ENCODE measurements around the gene LMAN1.
A peak's percentile ranks its signal among the peaks of the same experiment; 100 is the strongest.

LMAN1 gene

DNA sequence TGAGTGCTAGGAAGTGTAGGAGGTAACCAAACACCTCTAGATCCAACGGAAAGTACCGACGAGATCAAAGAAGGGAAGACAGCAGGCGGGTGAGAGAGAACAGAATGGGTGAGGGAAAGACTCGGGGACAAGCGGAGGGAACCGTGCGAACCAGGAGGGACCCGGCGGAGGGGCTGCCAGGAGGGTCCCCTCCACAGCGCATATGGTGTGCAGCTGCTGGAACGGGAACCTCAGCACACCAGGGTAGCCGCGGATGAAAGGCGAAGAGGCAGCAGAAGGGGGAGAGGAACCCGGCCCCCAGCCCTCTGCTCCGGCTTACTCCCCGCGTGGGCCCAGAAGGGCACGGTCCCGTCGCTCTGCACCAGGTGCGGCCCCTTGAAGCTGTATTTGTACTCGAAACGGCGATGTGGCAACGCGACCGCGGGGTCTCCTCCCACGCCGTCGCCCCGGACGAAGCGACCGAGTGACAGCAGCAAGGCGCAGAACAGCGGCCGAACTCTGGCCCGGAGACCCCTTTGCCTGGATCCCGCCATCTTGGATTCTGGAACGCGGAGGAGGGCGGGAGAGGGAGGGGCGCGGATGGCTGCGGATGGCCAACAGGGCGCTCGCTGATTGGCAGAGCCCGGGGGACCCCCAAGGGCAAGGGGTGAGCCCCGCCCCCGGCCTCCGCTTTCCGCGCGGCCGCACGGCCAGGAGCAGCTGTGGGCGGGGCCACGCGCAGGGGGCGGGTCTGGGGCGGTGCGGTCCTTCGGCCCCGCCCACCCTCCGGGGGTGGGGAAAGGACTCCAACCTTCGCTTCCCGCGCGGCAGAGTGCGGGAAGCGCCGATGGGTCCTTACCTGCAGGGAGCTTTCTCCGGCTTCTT lies at the start of gene LMAN1:
TSS of gene LMAN1 (minus strand) at position 554 of the 864 bp plus-strand sequence. CDS start at position 533, 21 bp downstream.
- DNase-seq (ENCODE audit: low read depth): peak; percentile 89

- DNase-seq (ENCODE audit: low read depth): peak; percentile 55
Measured at GRCh38 chr18:59402432-59403090, 43.5 kb upstream of the LMAN1 start.

- no peak for DNase-seq (ENCODE audit: low read depth)
Measured at GRCh38 chr18:59400407-59400806, 41.3 kb upstream of the LMAN1 start.

GRCh38 chr18:59395226-59396175 lies 36.4 kb upstream of the LMAN1 start:
- DNase-seq (ENCODE audit: low read depth): no peak

DNA sequence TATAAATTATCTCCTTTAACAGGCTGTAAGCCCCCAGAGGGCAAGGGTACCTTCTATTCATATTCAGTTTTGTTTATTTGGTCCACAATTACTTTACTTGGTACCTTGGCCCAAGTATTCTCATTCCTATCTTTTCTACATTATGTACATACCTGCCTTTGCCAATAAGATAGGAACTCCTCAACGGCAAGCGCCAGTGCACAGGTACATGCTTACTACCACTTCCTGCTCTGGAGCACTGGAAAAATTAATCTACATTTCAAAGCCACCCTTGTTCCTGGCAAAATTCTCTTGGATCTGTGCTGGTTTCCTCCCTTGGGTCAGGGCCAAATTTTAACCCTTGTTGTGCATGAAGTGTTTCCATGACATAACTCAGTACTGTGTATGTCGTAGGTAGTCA lies 34.3 kb upstream of the LMAN1 start:
- DNase-seq (ENCODE audit: low read depth): no peak

- no peak for DNase-seq (ENCODE audit: low read depth)
Measured at GRCh38 chr18:59388817-59389216, 29.8 kb upstream of the LMAN1 start.

DNA sequence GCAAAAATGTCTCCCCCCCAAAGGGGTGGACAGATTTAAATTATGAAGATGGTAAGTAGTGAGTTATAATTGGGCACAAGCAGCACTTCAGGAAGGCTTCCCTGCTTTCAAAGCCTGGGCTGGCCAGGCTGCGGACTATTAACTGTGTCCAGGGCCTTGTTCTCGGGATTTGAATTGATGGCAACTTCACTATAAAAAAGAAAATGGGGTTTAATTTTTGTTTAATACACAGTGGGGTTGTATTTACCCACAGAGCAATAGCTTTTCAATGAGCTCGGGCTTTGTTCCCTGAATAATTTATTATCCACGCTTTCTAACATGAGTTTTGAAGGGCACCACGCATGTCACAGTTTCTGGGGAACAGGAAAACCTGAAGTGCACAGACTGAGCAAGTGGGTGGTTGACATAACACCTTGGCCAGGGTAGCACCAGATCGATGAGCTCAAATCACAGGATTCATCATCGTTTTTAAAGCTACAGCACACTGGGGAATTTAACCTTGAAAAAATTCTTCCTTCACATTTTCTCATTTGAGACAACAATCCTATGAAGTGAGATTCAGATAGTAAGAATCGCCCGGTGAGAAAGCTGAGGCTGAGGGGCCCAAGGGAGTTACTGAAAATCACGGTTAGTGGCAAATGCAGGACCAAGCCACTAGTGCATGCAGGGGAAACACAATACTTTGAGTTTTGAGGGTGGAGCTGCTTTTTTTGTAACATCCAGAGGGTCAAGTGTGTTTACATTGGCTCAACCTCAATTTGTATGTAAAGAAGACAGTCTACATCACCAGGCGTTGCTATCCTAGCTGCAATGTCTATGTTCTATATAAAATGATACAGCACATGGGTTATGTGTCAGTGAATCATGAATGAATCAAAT lies 28.9 kb upstream of the LMAN1 start:
- no peak for DNase-seq (ENCODE audit: low read depth)

GRCh38 chr18:59386909-59387686 lies 28.0 kb upstream of the LMAN1 start:
- no peak for DNase-seq (ENCODE audit: low read depth)

DNA sequence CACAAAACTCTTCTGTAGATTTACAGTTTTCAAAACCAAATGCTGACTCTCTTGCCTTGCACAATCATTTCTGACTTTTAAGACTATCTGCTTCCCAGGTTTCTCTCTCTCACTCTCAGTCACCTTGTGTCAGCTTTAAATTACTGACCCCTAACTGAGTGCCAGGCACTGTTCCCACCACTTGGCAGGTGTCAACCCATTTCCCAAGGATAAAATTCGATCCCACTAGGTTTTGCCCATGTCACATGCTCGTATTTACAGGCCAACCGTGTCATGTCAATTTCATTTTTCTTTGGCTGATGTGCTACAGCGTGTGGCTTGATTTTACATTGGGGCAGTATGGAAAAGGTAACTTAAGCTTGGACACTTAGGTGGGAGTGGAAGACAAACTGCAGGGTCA lies 26.1 kb upstream of the LMAN1 start:
- no peak for DNase-seq (ENCODE audit: low read depth)

GRCh38 chr18:59383851-59384250 lies 24.8 kb upstream of the LMAN1 start:
- DNase-seq (ENCODE audit: low read depth): no peak

GRCh38 chr18:59382383-59382782 lies 23.3 kb upstream of the LMAN1 start:
- DNase-seq (ENCODE audit: low read depth): no peak

- no peak for DNase-seq (ENCODE audit: low read depth)
Measured at GRCh38 chr18:59381949-59382348, 22.9 kb upstream of the LMAN1 start.

- DNase-seq (ENCODE audit: low read depth): no peak
Measured at GRCh38 chr18:59380706-59381105, 21.6 kb upstream of the LMAN1 start.

DNA sequence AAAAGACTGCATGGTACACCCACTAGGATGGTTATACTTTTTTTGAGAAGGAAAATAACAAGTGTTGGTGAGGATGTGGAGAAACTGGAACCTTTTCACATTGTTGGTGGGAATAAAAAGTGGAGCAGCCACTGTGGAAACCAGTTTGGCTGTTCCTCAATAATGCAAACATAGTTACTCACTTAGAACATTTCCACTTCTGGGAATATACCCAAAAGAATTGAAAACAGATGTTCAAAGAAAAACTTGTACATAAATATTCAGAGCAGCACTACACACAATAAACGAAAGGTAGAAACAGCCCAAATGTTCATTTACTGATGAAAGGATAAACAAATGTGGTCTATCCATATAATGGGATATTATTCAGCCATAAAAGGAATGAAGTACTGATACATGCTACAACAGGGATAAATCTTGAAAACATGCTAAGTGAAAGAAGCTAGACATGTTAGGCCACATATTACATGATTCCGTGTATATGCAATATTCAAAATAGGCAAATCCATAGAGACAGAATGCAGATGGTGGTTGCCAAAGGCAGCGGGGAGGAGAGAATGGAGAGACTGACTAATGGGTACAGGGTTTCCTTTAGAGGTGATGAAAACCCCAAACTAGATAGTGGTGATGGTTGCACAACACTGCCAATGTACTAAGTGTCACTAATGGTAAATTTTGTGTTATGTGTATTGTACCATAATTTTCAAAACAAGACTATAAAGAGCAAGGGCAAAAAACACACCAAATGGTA lies 20.9 kb upstream of the LMAN1 start:
- DNase-seq (ENCODE audit: low read depth): no peak

GRCh38 chr18:59377613-59378337 lies 18.7 kb upstream of the LMAN1 start:
- DNase-seq (ENCODE audit: low read depth): no peak

DNA sequence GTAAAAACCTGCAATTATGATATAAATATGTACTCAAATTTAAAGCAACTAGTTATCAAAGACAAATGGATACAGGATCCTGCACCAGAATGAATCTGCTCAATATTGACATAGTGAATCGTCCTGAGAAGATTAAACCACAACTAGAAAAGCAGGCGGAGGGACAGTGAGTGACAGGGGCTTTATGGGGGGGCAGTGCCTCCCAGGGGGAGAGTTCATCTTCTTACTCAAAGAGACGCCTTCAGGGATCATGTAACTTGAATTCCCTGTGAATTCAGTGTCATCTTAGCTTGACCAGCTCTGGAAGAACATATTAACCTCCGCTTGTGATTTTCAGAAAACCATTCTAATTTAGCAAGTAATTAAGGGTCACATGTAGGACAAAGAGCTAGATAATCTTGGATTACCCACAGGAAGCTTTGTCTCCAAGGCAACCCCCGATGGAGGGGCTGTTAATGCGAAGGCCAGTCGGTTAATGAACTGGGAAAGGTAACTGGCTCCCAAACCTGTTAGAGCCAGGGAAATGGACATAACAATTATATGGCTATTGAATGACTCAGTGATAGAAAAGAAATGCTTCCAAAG lies 17.4 kb upstream of the LMAN1 start:
- no peak for DNase-seq (ENCODE audit: low read depth)

DNA sequence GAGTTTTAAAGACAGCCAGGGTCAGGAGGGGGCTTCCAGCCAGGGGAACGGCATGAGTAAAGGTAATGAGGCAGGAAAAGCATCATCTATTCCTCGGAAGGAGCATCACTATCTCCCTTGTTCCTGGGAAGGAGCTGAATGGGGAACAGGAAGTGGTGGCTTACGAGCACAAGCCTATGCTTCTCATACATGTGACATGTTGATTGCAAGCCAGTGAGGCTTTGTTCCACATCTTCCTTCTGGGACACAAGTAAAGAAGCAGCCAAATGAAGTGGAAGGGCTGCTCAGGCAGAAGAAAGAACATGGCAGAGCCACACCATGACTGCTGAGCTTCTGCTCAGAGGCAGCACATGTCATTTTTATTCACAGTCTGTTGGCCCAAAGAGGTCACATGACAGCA lies 15.1 kb upstream of the LMAN1 start:
- no peak for DNase-seq (ENCODE audit: low read depth)

- DNase-seq (ENCODE audit: low read depth): no peak
Measured at GRCh38 chr18:59372975-59373374, 13.9 kb upstream of the LMAN1 start.

DNA sequence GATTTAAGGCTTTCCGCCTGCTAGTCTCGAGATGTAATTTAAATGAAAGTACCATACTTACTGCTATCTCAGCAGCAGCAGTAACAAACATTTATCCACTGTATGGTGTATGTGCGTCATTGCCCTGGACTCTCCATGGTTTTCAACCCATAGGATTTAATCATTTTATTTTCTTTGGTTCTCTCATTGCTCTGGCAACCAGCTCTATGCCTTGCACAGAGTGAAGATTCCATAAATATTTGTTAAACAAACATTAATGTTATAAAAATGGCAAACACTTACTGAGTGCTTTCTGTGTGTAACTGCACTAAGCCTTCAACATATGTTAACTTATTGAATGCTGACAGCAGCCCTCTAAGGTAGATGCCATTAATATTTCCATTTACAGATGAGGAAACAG lies 1.3 kb upstream of the LMAN1 start:
- no peak for DNase-seq (ENCODE audit: low read depth)
